IPS DF 4.7 (cell line): ENCODE measurements around the gene INO80.
"Not testable (repeated sequence)": the region's sequence is repeated elsewhere in the genome, so short reads cannot be mapped to it uniquely, and the experiment has no call there.

Source experiments
- DNase-seq: peaks from one replicate; pipeline ENCODE4 v3.0.0-alpha.2; 2013; ENCODE audit warnings: low spot score; ENCODE audit errors: extremely low read depth

Gene INO80

GRCh38 chr15:41122849-41123248 lies 6.8 kb upstream of the INO80 start:
- no peak for DNase-seq

- DNase-seq, result no peak
Observed at GRCh38 chr15:41121951-41122350, 5.9 kb upstream of the INO80 start.

- no peak for DNase-seq
Observed at GRCh38 chr15:41116962-41117252, 827 bp upstream of the INO80 start.

GRCh38 chr15:41115652-41116115 lies 396 bp downstream of the INO80 start:
- no peak for DNase-seq

GRCh38 chr15:41115161-41115651 lies 874 bp downstream of the INO80 start:
- no peak for DNase-seq

GRCh38 chr15:41106947-41107346 lies 9.1 kb downstream of the INO80 start:
- no peak for DNase-seq

- no peak for DNase-seq
Observed at GRCh38 chr15:41105348-41106334, 10.4 kb downstream of the INO80 start.

GRCh38 chr15:41104234-41104633 lies 11.8 kb downstream of the INO80 start:
- no peak for DNase-seq

GRCh38 chr15:41102854-41103253 lies 13.2 kb downstream of the INO80 start:
- DNase-seq, result no peak

- DNase-seq, result no peak
Observed at GRCh38 chr15:41096178-41096577, 19.9 kb downstream of the INO80 start.

GRCh38 chr15:41085029-41085428 lies 31.1 kb downstream of the INO80 start:
- no peak for DNase-seq

GRCh38 chr15:41080144-41080543 lies 35.9 kb downstream of the INO80 start:
- no peak for DNase-seq

- DNase-seq, result no peak
Observed at GRCh38 chr15:41079717-41080116, 36.4 kb downstream of the INO80 start.

- not testable (repeated sequence) for DNase-seq
Observed at GRCh38 chr15:41078879-41079278, 37.2 kb downstream of the INO80 start.

GRCh38 chr15:41078125-41078524 lies 38.0 kb downstream of the INO80 start:
- DNase-seq, result no peak

GRCh38 chr15:41073028-41073427 lies 43.1 kb downstream of the INO80 start:
- no peak for DNase-seq

- DNase-seq, result no peak
Observed at GRCh38 chr15:41072013-41072412, 44.1 kb downstream of the INO80 start.

GRCh38 chr15:41066516-41066915 lies 49.6 kb downstream of the INO80 start:
- no peak for DNase-seq

GRCh38 chr15:41061667-41062066 lies 54.4 kb downstream of the INO80 start:
- DNase-seq, result no peak

- DNase-seq, result no peak
Observed at GRCh38 chr15:41060505-41060904, 55.6 kb downstream of the INO80 start.

GRCh38 chr15:41056810-41057209 lies 59.3 kb downstream of the INO80 start:
- no peak for DNase-seq

GRCh38 chr15:41055706-41056105 lies 60.4 kb downstream of the INO80 start:
- DNase-seq, result no peak

- DNase-seq, result no peak
Observed at GRCh38 chr15:41051139-41051538, 64.9 kb downstream of the INO80 start.
